ENCODE results near the gene PDCD4. TPM values are rescaled to one million over a fixed set of nuclear protein-coding genes. Genes with fewer than 3 reads are reported as not detected.

The PDCD4 gene
- total RNA-seq, 1 experiment from 2014 or later = 63.0 TPM

- H3K27me3 ChIP-seq (ENCODE audit: insufficient read depth, low read length) = no peaks in the 10 kb centered on the region
- DNase-seq (ENCODE audit: low read depth, low spot score) (no peak), ATAC-seq (no peak)
- H3K9me2 ChIP-seq (ENCODE audit: insufficient read depth) = no peaks in the 10 kb centered on the region
- no peak overlapping the region for H2AFZ ChIP-seq (ENCODE audit: low read depth, low read length, poor library complexity, severe bottlenecking)
- POLR2A ChIA-PET = interaction anchor here (0.7 to 1.4 kb wide), 2 partner anchors 15 to 32 kb away, joined by 3 read pairs; partner anchors contain the start of gene PDCD4
- no peak for TF ChIP-seq ZNF274 (IDR thresholded peaks at IDR 0.05; ENCODE audit: low read depth, low read length)
- TF ChIP-seq POLR2AphosphoS5 (IDR thresholded peaks at IDR 0.05; ENCODE audit: low read depth, low read length) = no peak
- TF ChIP-seq YY1 (IDR thresholded peaks at IDR 0.05; ENCODE audit: extremely low read depth, insufficient replicate concordance, low read depth, low read length) = no peak
- TF ChIP-seq TCF7L2 (IDR thresholded peaks at IDR 0.05; ENCODE audit: borderline replicate concordance, extremely low read depth, insufficient read depth, insufficient read length) = no peak
- TF ChIP-seq REST (IDR thresholded peaks at IDR 0.05; ENCODE audit: low read depth) = no peak
- no peak for TF ChIP-seq RAD21 (IDR thresholded peaks at IDR 0.05; ENCODE audit: low read depth)
- no peak for TF ChIP-seq SIN3A (IDR thresholded peaks at IDR 0.05; ENCODE audit: low read depth)
- TF ChIP-seq EZH2 (IDR thresholded peaks at IDR 0.05) = no peak
- TF ChIP-seq EGR1 (IDR thresholded peaks at IDR 0.05; ENCODE audit: low read depth) = no peak
- TF ChIP-seq POLR2A (IDR thresholded peaks at IDR 0.05; ENCODE audit: borderline replicate concordance, extremely low read depth, insufficient read depth, insufficient read length) = no peak
- no peak for TF ChIP-seq MAX (IDR thresholded peaks at IDR 0.05)
- no peak for TF ChIP-seq CBX3 (IDR thresholded peaks at IDR 0.05; ENCODE audit: low read depth)
- no peak for TF ChIP-seq JUND (IDR thresholded peaks at IDR 0.05)
- H3K4me1 ChIP-seq (ENCODE audit: control insufficient read depth in 1 of 2, insufficient read depth in 2 of 2, low read length in 2 of 2) = no peaks in the 10 kb centered on the region
- RAD21 ChIA-PET (ENCODE audit: low non-redundant PET in 1 of 2, low total read pairs in 2 of 2, uncharacterized antibody in 2 of 2, unreplicated experiment in 2 of 2) = no interaction called here
- H3K27ac ChIP-seq (ENCODE audit: low read depth, low read length) = no peak overlapping the region
- peaks cover 0 to 6% of the 10 kb centered on the region in 2 experiments; a peak in 1 of 4 replicates for H3K36me3 ChIP-seq (ENCODE audit: control insufficient read depth in 1 of 2, insufficient read depth in 2 of 2, low read length in 2 of 2)
- no peaks in the 10 kb centered on the region for H3K79me2 ChIP-seq (ENCODE audit: insufficient read depth, low read length)
- CTCF ChIA-PET = interaction anchor here (1.7 kb wide), 1 partner anchor 9 kb away, joined by 5 read pairs; no protein-coding TSS in a partner anchor
- no TSS peak for BruUV-seq (replicated peaks)
- no peak overlapping the region for H3K4me2 ChIP-seq (ENCODE audit: low read length)
- no peak overlapping the region for H3K9ac ChIP-seq (ENCODE audit: low read length)
- no peaks in the 10 kb centered on the region for H3K9me3 ChIP-seq (ENCODE audit: control insufficient read depth in 1 of 2, insufficient read depth in 1 of 2, low read depth in 1 of 2, low read length in 2 of 2)
- no peak overlapping the region for H3K4me3 ChIP-seq (replicated peaks in 1 of 2; ENCODE audit: low read depth in 1 of 2, low read length in 2 of 2)
- no peaks in the 10 kb centered on the region for H4K20me1 ChIP-seq (ENCODE audit: insufficient read depth)
- intact Hi-C loops (cut with micrococcal nuclease) = no loop called here
Measured at GRCh38 chr10:110885932-110886674, 14.4 kb downstream of the PDCD4 start.

All from HCT116 (cell line).